Gastroesophageal sphincter (tissue), 4 donors: Measurements from ENCODE around the gene XRRA1. TPM values are rescaled to one million over a fixed set of nuclear protein-coding genes. Genes with fewer than 3 reads are reported as not detected.

Experiments
- ATAC-seq: fragments of 150-250 bp; one replicate; pipeline ENCODE4 v1.9.1; 2016; ENCODE audit warnings: mild to moderate bottlenecking, moderate library complexity
- H3K27ac ChIP-seq, 4 donors: fragments of 200-600 bp; sonication (generic) in 3 of 4; 1 replicate in 3 of 4; 2 replicates in 1 of 4; pipeline ENCODE4 v1.5.1; 2016 to 2019
- H3K27me3 ChIP-seq: fragments of 200-600 bp; sonication (generic); one replicate; pipeline ENCODE4 v1.5.1; 2019
- H3K36me3 ChIP-seq, 2 donors: fragments of 200-600 bp; sonication (generic); one replicate each; pipeline ENCODE4 v1.5.1; 2019; ENCODE audit warnings: control low read depth in 1 of 2
- H3K4me1 ChIP-seq, 3 donors: fragments of 200-600 bp; sonication (generic); 1 replicate in 2 of 3; 2 replicates in 1 of 3; pipeline ENCODE4 v1.5.1; 2016 to 2019; ENCODE audit warnings: control low read depth in 2 of 3
- H3K4me3 ChIP-seq, 2 donors: fragments of 200-600 bp; sonication (generic); one replicate each; pipeline ENCODE4 v1.5.1; 2019; ENCODE audit warnings: mild to moderate bottlenecking in 1 of 2, moderate library complexity in 1 of 2
- H3K9me3 ChIP-seq, 3 donors: fragments of 200-600 bp; sonication (generic); one replicate each; pipeline ENCODE4 v1.5.1; 2017 to 2019; ENCODE audit warnings: control low read depth in 2 of 3
- EP300 ChIP-seq: sonication (generic); formaldehyde crosslinking; IDR thresholded peaks from one replicate; pipeline ENCODE4 v1.6.1; 2017; ENCODE audit warnings: antibody characterized with exemption, mild to moderate bottlenecking
- POLR2A ChIP-seq, 2 donors: fragments of 450-650 bp; IDR thresholded peaks; one replicate each; pipeline ENCODE4 v1.6.1; 2017; ENCODE audit warnings: antibody characterized with exemption in 2 of 2, mild to moderate bottlenecking in 2 of 2, moderate library complexity in 1 of 2
- POLR2AphosphoS5 ChIP-seq: sonication (generic); formaldehyde crosslinking; IDR thresholded peaks from one replicate; pipeline ENCODE4 v1.6.1; 2017; ENCODE audit warnings: antibody characterized with exemption
- WGBS, 2 donors: methylation state at CpG; one replicate each; pipeline ENCODE4 v1.1.5; 2018; ENCODE audit warnings: low coverage in 1 of 2; 5-methylcytosine and 5-hydroxymethylcytosine counted together
- total RNA-seq, 4 donors: library from RNA; depleted of rRNA; stranded (reverse); fragments of >200 nt; gene quantifications; one replicate each; pipeline ENCODE4 v1.1.0, GENCODE V29; 2016
- TF ChIP-seq, protein P1 (sequence below), 4 experiments: fragments of 200-600 bp in 2 of 4; fragments of 450-650 bp in 2 of 4; sonication (generic) in 1 of 4; IDR thresholded peaks; one replicate each; pipeline ENCODE4 v1.5.1; 2017 to 2019; ENCODE audit warnings: antibody characterized with exemption in 4 of 4, mild to moderate bottlenecking in 2 of 4, moderate library complexity in 2 of 4

XRRA1 gene
- total RNA-seq, 4 donors from 2014 or later = 9.6 to 33.0 (median 12.6) TPM

DNA sequence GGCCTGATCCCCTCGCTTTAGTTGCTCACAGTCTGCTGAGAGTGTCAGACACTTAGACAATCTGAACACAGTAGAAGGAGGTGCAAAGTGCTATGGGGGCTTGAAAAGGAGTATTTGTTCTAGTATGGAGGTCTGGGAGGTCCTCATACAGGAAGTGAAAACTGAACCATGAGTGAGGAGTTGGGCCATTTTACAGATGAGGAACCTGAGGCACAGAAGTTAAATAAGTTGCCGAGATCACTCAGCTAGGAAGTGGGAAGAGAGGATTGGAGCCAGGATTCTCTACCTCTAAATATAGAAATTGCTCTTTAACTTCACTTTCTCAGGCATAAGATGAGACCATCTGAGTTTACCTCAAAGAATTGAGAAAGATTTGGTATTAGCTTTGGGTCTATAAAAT, 35.8 kb upstream of the XRRA1 start:
- TF ChIP-seq, protein P1, sequence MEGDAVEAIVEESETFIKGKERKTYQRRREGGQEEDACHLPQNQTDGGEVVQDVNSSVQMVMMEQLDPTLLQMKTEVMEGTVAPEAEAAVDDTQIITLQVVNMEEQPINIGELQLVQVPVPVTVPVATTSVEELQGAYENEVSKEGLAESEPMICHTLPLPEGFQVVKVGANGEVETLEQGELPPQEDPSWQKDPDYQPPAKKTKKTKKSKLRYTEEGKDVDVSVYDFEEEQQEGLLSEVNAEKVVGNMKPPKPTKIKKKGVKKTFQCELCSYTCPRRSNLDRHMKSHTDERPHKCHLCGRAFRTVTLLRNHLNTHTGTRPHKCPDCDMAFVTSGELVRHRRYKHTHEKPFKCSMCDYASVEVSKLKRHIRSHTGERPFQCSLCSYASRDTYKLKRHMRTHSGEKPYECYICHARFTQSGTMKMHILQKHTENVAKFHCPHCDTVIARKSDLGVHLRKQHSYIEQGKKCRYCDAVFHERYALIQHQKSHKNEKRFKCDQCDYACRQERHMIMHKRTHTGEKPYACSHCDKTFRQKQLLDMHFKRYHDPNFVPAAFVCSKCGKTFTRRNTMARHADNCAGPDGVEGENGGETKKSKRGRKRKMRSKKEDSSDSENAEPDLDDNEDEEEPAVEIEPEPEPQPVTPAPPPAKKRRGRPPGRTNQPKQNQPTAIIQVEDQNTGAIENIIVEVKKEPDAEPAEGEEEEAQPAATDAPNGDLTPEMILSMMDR (IDR thresholded peaks at IDR 0.05) = no peak
- no peak for TF ChIP-seq EP300
- TF ChIP-seq POLR2AphosphoS5 = no peak
- no peak for TF ChIP-seq POLR2A (IDR thresholded peaks at IDR 0.05)
- H3K4me3 ChIP-seq = no peak overlapping the region
- H3K27ac ChIP-seq = no peak overlapping the region
- no peak for ATAC-seq
- no peaks in the 10 kb centered on the region for H3K9me3 ChIP-seq
- 71% methylated on average over 1 of the region's 2 CpGs; no CpG with 5 or more reads in 1 of the 2 donors for WGBS, 2 donors
- peaks cover 0 to 11% (median 2%) of the 10 kb centered on the region in 3 donors for H3K4me1 ChIP-seq
- no peaks in the 10 kb centered on the region for H3K27me3 ChIP-seq
- H3K36me3 ChIP-seq = peaks cover 0 to 8% of the 10 kb centered on the region in 2 donors

DNA sequence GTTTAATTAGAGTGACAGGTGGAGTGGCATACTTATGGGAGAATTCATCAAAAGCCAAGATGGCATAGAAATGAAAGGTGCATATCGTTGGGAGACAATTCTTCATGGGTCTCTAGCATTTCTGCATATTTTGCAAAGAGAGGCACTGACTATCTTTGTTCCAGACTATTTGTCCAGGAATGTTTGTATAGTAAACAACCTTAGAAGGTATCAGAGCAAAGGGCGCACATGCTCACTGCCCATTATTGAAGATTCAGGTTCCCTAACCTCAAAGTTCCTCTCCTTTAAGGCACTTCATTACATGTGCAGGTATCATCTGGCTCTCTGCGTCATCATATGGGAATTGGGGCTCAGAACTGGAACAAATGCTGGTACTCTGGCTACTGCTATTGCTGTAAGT, 35.2 kb upstream of the XRRA1 start:
- 90 to 100% methylated on average over 3 of the region's 3 CpGs for WGBS, 2 donors
- TF ChIP-seq EP300 = no peak
- TF ChIP-seq, protein P1 (IDR thresholded peaks at IDR 0.05) = no peak
- no peak for TF ChIP-seq POLR2AphosphoS5
- no peak for TF ChIP-seq POLR2A (IDR thresholded peaks at IDR 0.05)
- no peak overlapping the region for H3K4me3 ChIP-seq
- no peak for ATAC-seq
- no peaks in the 10 kb centered on the region for H3K9me3 ChIP-seq
- no peak overlapping the region for H3K27ac ChIP-seq
- no peaks in the 10 kb centered on the region for H3K27me3 ChIP-seq
- peaks cover 0 to 15% of the 10 kb centered on the region in 2 donors for H3K36me3 ChIP-seq
- H3K4me1 ChIP-seq = peaks cover 0 to 4% (median 2%) of the 10 kb centered on the region in 3 donors

DNA sequence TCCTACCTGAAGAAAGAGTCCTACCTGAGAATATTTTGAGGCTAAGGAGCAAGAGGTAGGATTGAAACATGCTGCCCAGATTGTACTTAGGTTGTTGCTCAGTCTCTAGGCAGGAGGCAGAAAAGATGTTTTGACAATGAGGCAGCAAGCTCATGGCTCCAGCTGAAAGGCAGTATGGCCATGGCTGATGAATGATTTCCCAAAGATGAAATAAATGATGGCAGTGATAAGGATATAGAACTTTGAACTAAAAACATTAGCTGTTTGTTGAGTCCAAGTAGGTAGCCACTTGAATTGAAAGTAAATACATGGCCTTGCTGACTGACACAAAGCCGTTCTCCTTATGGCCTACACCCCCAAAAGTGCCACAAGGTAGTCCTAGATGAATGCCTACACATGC, 33.0 kb upstream of the XRRA1 start:
- H3K4me1 ChIP-seq = no peaks in the 10 kb centered on the region
- TF ChIP-seq, protein P1 (IDR thresholded peaks at IDR 0.05) = no peak
- TF ChIP-seq POLR2A (IDR thresholded peaks at IDR 0.05) = no peak
- no peak for TF ChIP-seq EP300
- no peak overlapping the region for H3K27ac ChIP-seq
- 100% methylated on average over 1 of the region's 1 CpG for WGBS, 2 donors
- H3K27me3 ChIP-seq = no peaks in the 10 kb centered on the region
- H3K4me3 ChIP-seq = no peak overlapping the region
- ATAC-seq = no peak
- H3K36me3 ChIP-seq = peaks cover 0 to 30% of the 10 kb centered on the region in 2 donors
- no peaks in the 10 kb centered on the region for H3K9me3 ChIP-seq

DNA sequence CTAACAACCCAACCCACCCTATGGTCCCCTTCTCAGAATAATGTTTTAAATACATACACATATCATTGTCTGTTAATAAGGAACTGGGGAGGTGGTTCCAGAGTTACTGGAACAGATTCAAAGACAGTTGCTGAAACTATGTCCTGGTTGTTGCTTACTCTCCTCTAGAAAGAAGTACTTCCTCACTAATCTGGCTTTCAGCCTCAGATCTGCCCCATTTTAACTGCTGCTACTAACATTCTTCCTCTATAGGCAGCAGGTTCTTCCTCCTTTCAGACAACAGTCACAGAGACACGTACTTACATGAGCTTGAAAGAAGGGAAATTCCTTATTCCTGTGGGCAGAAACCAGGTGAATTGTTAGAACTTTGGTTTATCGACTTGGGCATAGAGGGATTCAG, 31.7 kb upstream of the XRRA1 start:
- 100% methylated on average over 1 of the region's 2 CpGs; no CpG with 5 or more reads in 1 of the 2 donors for whole genome bisulfite sequencing, 2 donors
- no peaks in the 10 kb centered on the region for H3K9me3 ChIP-seq

DNA sequence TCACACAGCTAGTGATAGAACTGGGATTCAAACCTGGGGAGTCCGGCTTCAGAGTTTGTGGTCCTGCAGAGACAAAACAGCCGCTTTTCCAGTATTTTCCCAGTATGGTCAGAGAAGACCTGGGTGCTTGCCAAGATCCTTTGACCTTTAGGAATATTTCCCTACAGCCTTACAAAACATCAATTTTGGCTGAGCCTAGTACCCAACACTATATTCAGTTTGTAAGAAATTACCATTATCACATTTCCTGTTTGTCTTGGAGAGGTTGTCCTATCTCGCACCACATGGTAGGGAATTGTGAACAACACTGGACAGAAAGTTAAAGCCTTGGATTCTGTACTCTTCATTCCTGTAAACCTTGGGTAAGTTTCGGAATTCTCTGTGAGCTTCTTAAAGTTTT, 29.1 kb upstream of the XRRA1 start:
- TF ChIP-seq EP300 = no peak
- TF ChIP-seq POLR2AphosphoS5 = no peak
- TF ChIP-seq POLR2A (IDR thresholded peaks at IDR 0.05) = no peak
- TF ChIP-seq, protein P1 (IDR thresholded peaks at IDR 0.05) = no peak
- Histone ChIP-seq H3K36me3 (peaks cover 0 to 66% of the 10 kb centered on the region in 2 donors), H3K9me3 (no peaks in the 10 kb centered on the region), H3K4me1 (no peaks in the 10 kb centered on the region), H3K27me3 (no peaks in the 10 kb centered on the region), H3K27ac (no peak overlapping the region), H3K4me3 (no peak overlapping the region)
- no peak for ATAC-seq
- 81 to 94% methylated on average over 4 of the region's 4 CpGs for WGBS, 2 donors

More for the DNA sequence above, 31.7 kb upstream of the XRRA1 start:
- no peaks in the 10 kb centered on the region for H3K4me1 ChIP-seq
- TF ChIP-seq, protein P1 (IDR thresholded peaks at IDR 0.05) = no peak
- TF ChIP-seq POLR2AphosphoS5 (no peak), EP300 (no peak), POLR2A (IDR thresholded peaks at IDR 0.05) (no peak)
- no peak overlapping the region for H3K4me3 ChIP-seq
- H3K27me3 ChIP-seq = no peaks in the 10 kb centered on the region
- ATAC-seq = no peak
- peaks cover 0 to 41% of the 10 kb centered on the region in 2 donors for H3K36me3 ChIP-seq
- H3K27ac ChIP-seq = no peak overlapping the region
